NB4 (cell line): ENCODE data around the gene ANO7.

Source experiments
- CTCF ChIP-seq: IDR thresholded peaks from one replicate; pipeline ENCODE4 v1.5.1; 2012; ENCODE audit warnings: low read depth, low read length
- POLR2A ChIP-seq: IDR thresholded peaks from 2 replicates; pipeline ENCODE4 v1.6.1; 2011; ENCODE audit warnings: mild to moderate bottlenecking; ENCODE audit not compliant: insufficient read length; ENCODE audit errors: extremely low read depth

- TF ChIP-seq CTCF = no peak
- TF ChIP-seq POLR2A = no peak
Measured at GRCh38 chr2:241257419-241258032, 69.0 kb downstream of the ANO7 start.
